ENCODE measurements around the gene CST1. TPM values are rescaled to one million over a fixed set of nuclear protein-coding genes. Genes with fewer than 3 reads are reported as not detected.
A peak's percentile ranks its signal among the peaks of the same experiment; 100 is the strongest.
"Not testable (repeated sequence)": the region's sequence is repeated elsewhere in the genome, so short reads cannot be mapped to it uniquely, and the experiment has no call there.

Gene CST1
- total RNA-seq, 2 experiments from 2014 or later = not detected

DNA sequence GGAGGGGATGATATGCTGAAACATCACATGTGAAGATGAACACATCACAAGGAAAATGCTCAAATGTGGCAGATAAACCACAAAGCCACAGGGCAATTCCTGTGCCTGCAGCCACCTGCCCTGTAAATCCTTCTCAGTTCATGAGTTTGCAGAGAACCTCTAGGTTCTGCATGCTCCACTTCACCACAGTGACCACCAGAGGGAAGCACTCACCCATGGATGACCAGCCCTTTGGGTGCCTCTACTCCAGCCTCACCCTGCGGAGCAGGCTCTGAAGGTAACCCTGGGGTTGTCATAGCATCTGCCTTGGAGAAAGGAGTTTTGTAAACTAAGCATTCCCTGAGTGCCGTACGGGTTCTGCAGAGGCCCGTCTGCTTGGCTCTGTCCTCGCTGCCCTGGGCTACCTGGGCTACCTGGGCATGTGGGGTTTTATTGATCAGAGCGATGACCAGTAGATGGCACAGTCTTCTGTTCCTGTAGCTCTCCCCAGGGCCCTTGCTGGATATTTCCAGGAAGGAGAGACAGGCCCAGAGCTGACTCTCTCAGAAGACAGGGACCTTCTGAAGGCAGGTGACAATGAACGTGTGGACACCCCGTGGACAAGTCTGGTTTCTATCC, 31.7 kb upstream of the CST1 start:
- peak; percentile 8 for DNase-seq (ENCODE audit: low spot score)
- Histone ChIP-seq H3K9me2 (ENCODE audit: insufficient read depth, low read length) (no peaks in the 10 kb centered on the region), H2AFZ (ENCODE audit: low read length) (no peak overlapping the region), H3K4me1 (ENCODE audit: insufficient read depth, low read length, poor library complexity, severe bottlenecking) (no peaks in the 10 kb centered on the region), H3K27ac (ENCODE audit: low read depth, low read length, poor library complexity, severe bottlenecking) (no peak overlapping the region), H3K4me3 (ENCODE audit: low read depth, low read length, poor library complexity, severe bottlenecking) (no peak overlapping the region), H4K20me1 (ENCODE audit: insufficient read depth, low read length) (no peaks in the 10 kb centered on the region), H3K36me3 (ENCODE audit: insufficient read depth, low read length) (no peaks in the 10 kb centered on the region), H3K9me3 (ENCODE audit: low read length) (no peaks in the 10 kb centered on the region), H3K79me2 (ENCODE audit: insufficient read depth, low read depth, low read length) (no peaks in the 10 kb centered on the region), H3K4me2 (ENCODE audit: low read length) (no peak overlapping the region)
- CTCF ChIA-PET (ENCODE audit: unreplicated experiment) = no interaction called here
- no peak for TF ChIP-seq EZH2phosphoT487 (IDR thresholded peaks at IDR 0.05; ENCODE audit: borderline replicate concordance, low read depth, low read length)
- TF ChIP-seq, protein P1, sequence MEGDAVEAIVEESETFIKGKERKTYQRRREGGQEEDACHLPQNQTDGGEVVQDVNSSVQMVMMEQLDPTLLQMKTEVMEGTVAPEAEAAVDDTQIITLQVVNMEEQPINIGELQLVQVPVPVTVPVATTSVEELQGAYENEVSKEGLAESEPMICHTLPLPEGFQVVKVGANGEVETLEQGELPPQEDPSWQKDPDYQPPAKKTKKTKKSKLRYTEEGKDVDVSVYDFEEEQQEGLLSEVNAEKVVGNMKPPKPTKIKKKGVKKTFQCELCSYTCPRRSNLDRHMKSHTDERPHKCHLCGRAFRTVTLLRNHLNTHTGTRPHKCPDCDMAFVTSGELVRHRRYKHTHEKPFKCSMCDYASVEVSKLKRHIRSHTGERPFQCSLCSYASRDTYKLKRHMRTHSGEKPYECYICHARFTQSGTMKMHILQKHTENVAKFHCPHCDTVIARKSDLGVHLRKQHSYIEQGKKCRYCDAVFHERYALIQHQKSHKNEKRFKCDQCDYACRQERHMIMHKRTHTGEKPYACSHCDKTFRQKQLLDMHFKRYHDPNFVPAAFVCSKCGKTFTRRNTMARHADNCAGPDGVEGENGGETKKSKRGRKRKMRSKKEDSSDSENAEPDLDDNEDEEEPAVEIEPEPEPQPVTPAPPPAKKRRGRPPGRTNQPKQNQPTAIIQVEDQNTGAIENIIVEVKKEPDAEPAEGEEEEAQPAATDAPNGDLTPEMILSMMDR (conservative IDR thresholded peaks at IDR 0.05; ENCODE audit: low read length) = peak; percentile 71
- POLR2A ChIA-PET = no interaction called here
- BruUV-seq (replicated peaks) = no TSS peak
- intact Hi-C loops (cut with micrococcal nuclease; ENCODE audit: unreplicated experiment) = no loop called here

DNA sequence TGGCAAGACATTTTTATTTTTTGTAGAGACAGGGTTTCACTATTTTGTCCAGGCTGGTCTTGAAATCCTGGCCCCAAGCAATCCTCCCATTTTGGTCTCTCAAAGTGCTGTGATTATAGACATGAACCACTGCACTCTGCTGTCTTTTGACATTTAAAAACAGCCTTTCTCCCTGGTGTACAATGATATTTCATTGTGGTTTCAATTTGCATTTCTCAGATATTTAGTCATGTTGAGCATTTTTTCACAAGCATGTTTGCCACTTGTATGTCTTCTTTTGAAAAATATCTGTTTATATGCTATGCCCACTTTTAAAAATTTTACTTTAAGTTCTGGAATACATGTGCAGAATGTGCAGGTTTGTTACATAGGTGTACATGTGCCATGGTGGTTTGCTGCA, 27.9 kb upstream of the CST1 start:
- CTCF ChIA-PET (ENCODE audit: unreplicated experiment); intact Hi-C loops (cut with micrococcal nuclease; ENCODE audit: unreplicated experiment); BruUV-seq (replicated peaks): not testable (repeated sequence)

DNA sequence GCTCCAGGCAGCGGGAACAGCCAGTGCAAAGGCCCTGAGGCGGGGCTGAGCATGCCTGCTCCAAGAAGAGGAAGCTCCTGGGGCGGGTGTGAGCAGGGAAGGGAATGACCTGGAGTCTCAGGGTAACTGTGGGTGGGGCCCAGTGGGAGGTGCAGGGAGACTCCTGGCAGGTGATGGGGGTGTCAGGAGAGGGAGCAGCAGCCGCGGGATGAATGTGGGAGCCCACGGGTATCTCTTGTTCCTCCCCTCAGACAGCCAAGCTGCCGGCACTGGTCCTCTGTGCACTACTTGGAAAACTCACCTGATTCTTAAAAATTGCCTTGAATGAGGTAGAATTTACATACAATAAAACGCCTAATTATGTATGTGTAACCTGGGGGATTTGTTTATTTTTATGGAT, 26.6 kb upstream of the CST1 start:
- DNase-seq (ENCODE audit: low spot score); H3K9me2 ChIP-seq (ENCODE audit: insufficient read depth, low read length); H3K4me2 ChIP-seq (ENCODE audit: low read length); H2AFZ ChIP-seq (ENCODE audit: low read length); H4K20me1 ChIP-seq (ENCODE audit: insufficient read depth, low read length); CTCF ChIA-PET (ENCODE audit: unreplicated experiment); H3K4me3 ChIP-seq (ENCODE audit: low read depth, low read length, poor library complexity, severe bottlenecking); intact Hi-C loops (cut with micrococcal nuclease; ENCODE audit: unreplicated experiment); H3K36me3 ChIP-seq (ENCODE audit: insufficient read depth, low read length); BruUV-seq (replicated peaks); H3K4me1 ChIP-seq (ENCODE audit: insufficient read depth, low read length, poor library complexity, severe bottlenecking); H3K79me2 ChIP-seq (ENCODE audit: insufficient read depth, low read depth, low read length); H3K9me3 ChIP-seq (ENCODE audit: low read length); H3K27ac ChIP-seq (ENCODE audit: low read depth, low read length, poor library complexity, severe bottlenecking); POLR2A ChIA-PET: not testable (repeated sequence)

More for the DNA sequence above, 27.9 kb upstream of the CST1 start:
- H2AFZ ChIP-seq (ENCODE audit: low read length); DNase-seq (ENCODE audit: low spot score); H3K9me3 ChIP-seq (ENCODE audit: low read length); POLR2A ChIA-PET; H3K4me3 ChIP-seq (ENCODE audit: low read depth, low read length, poor library complexity, severe bottlenecking); H3K9me2 ChIP-seq (ENCODE audit: insufficient read depth, low read length); H3K27ac ChIP-seq (ENCODE audit: low read depth, low read length, poor library complexity, severe bottlenecking); H3K4me2 ChIP-seq (ENCODE audit: low read length); H3K4me1 ChIP-seq (ENCODE audit: insufficient read depth, low read length, poor library complexity, severe bottlenecking); H3K36me3 ChIP-seq (ENCODE audit: insufficient read depth, low read length); H3K79me2 ChIP-seq (ENCODE audit: insufficient read depth, low read depth, low read length); H4K20me1 ChIP-seq (ENCODE audit: insufficient read depth, low read length): not testable (repeated sequence)
